Activated T-helper 17 cell treated with anti-CD3 and anti-CD28 coated beads, Interleukin-2, amount 50 U/mL, for 72 hours (primary cell): Measurements from ENCODE around the gene CRYZL1. TPM values are rescaled to one million over a fixed set of nuclear protein-coding genes. Genes with fewer than 3 reads are reported as not detected.
"Not testable (repeated sequence)": the region's sequence is repeated elsewhere in the genome, so short reads cannot be mapped to it uniquely, and the experiment has no call there.

ENCODE experiments used
- ATAC-seq: fragments of 150-1000 bp; cut with Tn5 transposase; replicated peaks from 2 replicates; pipeline ENCODE4 v1.10.0; 2021; ENCODE audit warnings: mild to moderate bottlenecking, moderate library complexity
- H3K27ac Mint-ChIP-seq: one replicate; pipeline ENCODE4 v1.8.0; 2022; ENCODE audit warnings: mixed read lengths
- H3K27me3 Mint-ChIP-seq: one replicate; pipeline ENCODE4 v1.8.0; 2022; ENCODE audit warnings: mixed read lengths
- H3K36me3 Mint-ChIP-seq: one replicate; pipeline ENCODE4 v1.8.0; 2022; ENCODE audit warnings: low read depth, mild to moderate bottlenecking, mixed read lengths
- H3K4me1 Mint-ChIP-seq: one replicate; pipeline ENCODE4 v1.8.0; 2022; ENCODE audit warnings: mixed read lengths
- H3K4me3 Mint-ChIP-seq: one replicate; pipeline ENCODE4 v1.8.0; 2022; ENCODE audit warnings: mild to moderate bottlenecking, mixed read lengths
- H3K9me3 Mint-ChIP-seq: one replicate; pipeline ENCODE4 v1.8.0; 2022; ENCODE audit warnings: mixed read lengths
- total RNA-seq, 2 donors: library from RNA; stranded (reverse); gene quantifications; one replicate each; pipeline ENCODE4 v1.2.3, GENCODE V29; 2022

Gene CRYZL1
- total RNA-seq, 2 donors from 2014 or later = 29.5 to 52.8 TPM

DNA sequence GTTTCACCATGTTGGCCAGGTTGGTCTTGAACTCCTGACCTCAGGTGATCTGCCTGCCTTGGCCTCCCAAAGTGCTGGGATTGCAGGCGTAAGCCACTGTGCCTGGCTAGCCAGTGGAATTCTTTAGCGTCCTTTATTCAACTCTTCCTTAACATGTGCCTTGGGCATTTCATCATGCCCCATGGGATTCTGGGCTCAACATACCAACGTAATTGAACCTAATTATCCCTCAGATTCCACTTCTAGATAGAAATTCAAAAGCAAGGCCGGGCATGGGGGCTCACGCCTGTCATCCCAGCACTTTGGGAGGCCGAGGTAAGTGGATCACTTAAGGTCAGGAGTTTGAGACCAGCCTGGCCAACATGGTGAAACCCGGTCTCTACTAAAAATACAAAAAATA is 15.4 kb downstream of the CRYZL1 start:
- H3K36me3 Mint-ChIP-seq = peaks cover 65% of the 10 kb centered on the region
- not testable (repeated sequence) for H3K27me3 Mint-ChIP-seq, H3K4me1 Mint-ChIP-seq, H3K9me3 Mint-ChIP-seq, H3K4me3 Mint-ChIP-seq, ATAC-seq, H3K27ac Mint-ChIP-seq

GRCh38 chr21:33622253-33622652 is 19.3 kb downstream of the CRYZL1 start:
- H3K9me3 Mint-ChIP-seq = no peaks in the 10 kb centered on the region
- ATAC-seq = no peak

GRCh38 chr21:33619726-33620125 is 21.8 kb downstream of the CRYZL1 start:
- no peak for ATAC-seq
- H3K4me3 Mint-ChIP-seq = no peak overlapping the region
- no peak overlapping the region for H3K27ac Mint-ChIP-seq
- H3K4me1 Mint-ChIP-seq = no peaks in the 10 kb centered on the region
- H3K27me3 Mint-ChIP-seq = no peaks in the 10 kb centered on the region
- H3K36me3 Mint-ChIP-seq = peaks cover 77% of the 10 kb centered on the region
- H3K9me3 Mint-ChIP-seq = no peaks in the 10 kb centered on the region

More at GRCh38 chr21:33622253-33622652, 19.3 kb downstream of the CRYZL1 start:
- Mint-ChIP-seq H3K36me3 (peaks cover 58% of the 10 kb centered on the region), H3K4me1 (no peaks in the 10 kb centered on the region), H3K27me3 (no peaks in the 10 kb centered on the region), H3K4me3 (no peak overlapping the region), H3K27ac (no peak overlapping the region)

- ATAC-seq = no peak
- H3K9me3 Mint-ChIP-seq = no peaks in the 10 kb centered on the region
- no peak overlapping the region for H3K4me3 Mint-ChIP-seq
- H3K27ac Mint-ChIP-seq = no peak overlapping the region
- H3K36me3 Mint-ChIP-seq = peaks cover 77% of the 10 kb centered on the region
- no peaks in the 10 kb centered on the region for H3K27me3 Mint-ChIP-seq
- H3K4me1 Mint-ChIP-seq = no peaks in the 10 kb centered on the region
Measured at GRCh38 chr21:33618407-33618806, 23.1 kb downstream of the CRYZL1 start.

- not testable (repeated sequence) for H3K4me1 Mint-ChIP-seq, ATAC-seq, H3K4me3 Mint-ChIP-seq, H3K27ac Mint-ChIP-seq, H3K27me3 Mint-ChIP-seq, H3K9me3 Mint-ChIP-seq
- H3K36me3 Mint-ChIP-seq = peaks cover 78% of the 10 kb centered on the region
Measured at GRCh38 chr21:33617565-33617964, 24.0 kb downstream of the CRYZL1 start.

- no peak overlapping the region for H3K4me3 Mint-ChIP-seq
- H3K36me3 Mint-ChIP-seq = peaks cover 64% of the 10 kb centered on the region
- no peaks in the 10 kb centered on the region for H3K9me3 Mint-ChIP-seq
- no peak overlapping the region for H3K27ac Mint-ChIP-seq
- no peaks in the 10 kb centered on the region for H3K27me3 Mint-ChIP-seq
- H3K4me1 Mint-ChIP-seq = no peaks in the 10 kb centered on the region
- no peak for ATAC-seq
Measured at GRCh38 chr21:33611006-33611744, 30.4 kb downstream of the CRYZL1 start.

GRCh38 chr21:33608559-33608958 is 33.0 kb downstream of the CRYZL1 start:
- Mint-ChIP-seq H3K4me3 (no peak overlapping the region), H3K27ac (peak overlapping the region; percentile 28)

GRCh38 chr21:33598051-33598450 is 43.5 kb downstream of the CRYZL1 start:
- no peaks in the 10 kb centered on the region for H3K4me1 Mint-ChIP-seq
- no peak overlapping the region for H3K27ac Mint-ChIP-seq
- H3K4me3 Mint-ChIP-seq = no peak overlapping the region
- ATAC-seq = no peak
- no peaks in the 10 kb centered on the region for H3K9me3 Mint-ChIP-seq
- H3K36me3 Mint-ChIP-seq = peaks cover 82% of the 10 kb centered on the region
- no peaks in the 10 kb centered on the region for H3K27me3 Mint-ChIP-seq

More at GRCh38 chr21:33608559-33608958, 33.0 kb downstream of the CRYZL1 start:
- no peak for ATAC-seq
- Mint-ChIP-seq H3K27me3 (no peaks in the 10 kb centered on the region), H3K9me3 (no peaks in the 10 kb centered on the region), H3K36me3 (peaks cover 52% of the 10 kb centered on the region), H3K4me1 (peaks cover 5% of the 10 kb centered on the region)

DNA sequence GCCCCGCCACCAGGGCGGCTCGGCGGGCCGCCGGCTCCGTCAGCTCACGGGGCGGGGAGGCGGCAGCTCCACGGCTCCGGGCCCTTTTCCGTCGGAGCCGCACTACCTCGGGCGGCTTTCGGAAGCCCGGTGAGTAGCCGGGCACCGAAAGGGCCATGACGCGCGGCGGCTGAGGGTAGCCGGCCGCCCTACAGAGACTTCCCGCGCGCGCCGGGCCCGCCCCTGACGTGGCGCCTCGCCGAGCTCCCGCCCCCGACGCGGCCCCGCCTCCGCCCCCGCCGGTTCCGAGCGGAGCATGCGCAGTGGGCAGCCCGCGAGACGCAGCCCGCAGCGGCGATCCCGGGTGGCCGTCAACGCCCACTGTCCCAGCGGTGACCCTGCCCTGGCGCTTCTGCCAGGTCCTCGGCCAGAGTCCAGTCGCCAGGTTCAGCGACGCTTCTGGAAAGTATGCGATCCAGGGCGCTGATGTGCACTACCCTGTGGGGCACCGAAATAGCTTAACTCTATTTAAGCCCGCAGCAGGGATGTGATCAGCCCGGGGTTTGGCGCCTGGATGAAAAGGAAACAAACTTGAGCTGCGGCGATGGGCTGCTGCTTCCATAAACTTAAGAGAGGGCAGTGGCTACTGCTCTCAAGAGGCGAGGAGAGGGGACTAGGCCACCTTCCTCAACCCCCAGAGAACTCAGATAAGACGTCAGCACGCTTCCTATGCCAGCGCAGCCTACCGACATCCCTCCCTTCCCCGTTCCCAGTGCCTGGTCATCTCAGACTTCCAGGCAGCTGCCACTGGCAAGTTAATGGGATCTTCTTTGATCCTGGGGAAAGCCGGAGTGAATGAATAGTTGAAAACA is 52.8 kb downstream of the CRYZL1 start, which contains the start of gene DONSON:
Gene DONSON, minus strand, starts transcription at position 200 of the 851 bp plus-strand sequence. Its CDS starts 43 bp downstream, at position 157.
- Mint-ChIP-seq H3K4me1 (peaks cover 11% of the 10 kb centered on the region), H3K9me3 (no peaks in the 10 kb centered on the region), H3K27ac (peak within 1 kb of the TSS; percentile 89), H3K4me3 (peak within 1 kb of the TSS; percentile 93), H3K27me3 (no peaks in the 10 kb centered on the region), H3K36me3 (peaks cover 37% of the 10 kb centered on the region)
- peak; percentile 98 for ATAC-seq

DNA sequence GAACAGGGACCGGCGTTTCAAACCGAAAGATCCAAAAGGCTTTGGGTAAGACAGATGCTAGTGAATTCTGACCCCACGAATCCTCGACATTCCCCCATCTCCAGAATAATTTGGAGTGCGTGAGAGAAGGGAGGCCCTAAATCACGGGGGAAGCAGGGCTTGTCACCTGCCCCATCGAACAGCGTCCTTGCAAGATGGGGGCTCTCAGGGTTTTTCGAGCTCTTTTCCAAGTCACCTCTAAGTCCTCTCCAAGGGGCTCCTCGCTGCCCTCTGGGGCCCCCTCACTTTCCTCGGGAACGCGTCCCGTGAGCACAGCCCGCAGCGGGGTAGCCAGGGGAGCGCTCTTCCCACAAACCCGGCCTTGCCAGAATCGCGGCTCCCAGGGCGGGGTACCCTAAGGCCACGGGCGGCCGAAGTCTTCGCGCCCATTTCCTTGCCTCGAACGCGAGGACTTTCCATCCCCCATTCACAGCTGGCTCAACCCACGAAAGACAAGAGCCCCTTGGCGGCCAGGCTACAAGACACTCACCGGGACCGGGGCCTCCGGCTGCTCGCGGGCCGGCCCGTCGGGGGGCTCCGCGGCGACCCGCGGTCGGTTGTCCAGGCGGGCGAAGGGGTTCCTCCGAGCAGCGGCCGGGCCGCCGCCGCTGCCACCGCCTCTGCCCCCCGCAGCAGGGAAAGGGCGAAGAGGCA is 53.6 kb downstream of the CRYZL1 start:
- H3K4me1 Mint-ChIP-seq = peaks cover 11% of the 10 kb centered on the region
- H3K27ac Mint-ChIP-seq = peak overlapping the region; percentile 83
- H3K36me3 Mint-ChIP-seq = peaks cover 37% of the 10 kb centered on the region
- H3K27me3 Mint-ChIP-seq = no peaks in the 10 kb centered on the region
- peak; percentile 20 for ATAC-seq
- H3K9me3 Mint-ChIP-seq = no peaks in the 10 kb centered on the region
- peak overlapping the region; percentile 93 for H3K4me3 Mint-ChIP-seq

DNA sequence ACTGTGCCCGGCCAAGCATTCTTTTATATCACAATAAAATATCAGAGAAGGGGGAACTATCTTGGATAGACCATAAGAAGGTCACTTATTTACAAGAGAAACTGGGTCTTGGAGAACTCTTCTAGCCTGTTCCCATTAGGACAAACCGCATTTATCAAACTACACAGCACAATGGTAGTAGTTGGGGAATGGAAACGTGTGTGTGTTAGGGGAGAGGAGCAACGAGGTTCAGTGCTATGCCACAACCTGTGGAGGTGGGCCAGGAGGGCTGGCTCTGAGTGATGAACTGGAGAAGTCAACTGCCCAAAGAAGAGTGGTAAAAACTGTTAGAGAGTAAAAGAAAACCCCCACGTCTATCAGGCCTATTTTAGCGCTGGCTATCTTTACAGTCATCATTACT is 54.6 kb downstream of the CRYZL1 start:
- peaks cover 47% of the 10 kb centered on the region for H3K36me3 Mint-ChIP-seq
- peaks cover 11% of the 10 kb centered on the region for H3K4me1 Mint-ChIP-seq
- H3K9me3 Mint-ChIP-seq = no peaks in the 10 kb centered on the region
- ATAC-seq = no peak
- peak overlapping the region; percentile 93 for H3K4me3 Mint-ChIP-seq
- no peaks in the 10 kb centered on the region for H3K27me3 Mint-ChIP-seq
- no peak overlapping the region for H3K27ac Mint-ChIP-seq

DNA sequence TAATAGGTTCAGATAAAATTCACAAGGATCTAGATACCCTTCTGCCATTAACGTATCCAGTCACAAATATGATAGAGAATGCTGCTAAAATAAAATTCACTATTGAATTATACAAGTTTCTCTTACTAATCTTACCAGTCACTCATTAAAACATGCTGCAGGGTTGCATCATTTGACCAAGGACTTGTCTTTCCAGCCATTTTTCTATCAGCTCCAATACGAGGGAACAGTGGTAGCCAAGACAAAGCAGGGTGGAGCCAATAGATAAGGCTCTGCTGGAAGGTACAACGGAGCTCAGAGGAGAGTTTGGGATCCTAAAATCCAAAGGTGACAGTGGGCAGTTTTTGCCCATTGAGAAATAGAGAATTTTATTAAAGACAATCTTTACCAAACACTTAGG is 57.1 kb downstream of the CRYZL1 start:
- H3K9me3 Mint-ChIP-seq = no peaks in the 10 kb centered on the region
- H3K27ac Mint-ChIP-seq = no peak overlapping the region
- no peak overlapping the region for H3K4me3 Mint-ChIP-seq
- H3K36me3 Mint-ChIP-seq = peaks cover 70% of the 10 kb centered on the region
- no peaks in the 10 kb centered on the region for H3K27me3 Mint-ChIP-seq
- peaks cover 11% of the 10 kb centered on the region for H3K4me1 Mint-ChIP-seq
- no peak for ATAC-seq

DNA sequence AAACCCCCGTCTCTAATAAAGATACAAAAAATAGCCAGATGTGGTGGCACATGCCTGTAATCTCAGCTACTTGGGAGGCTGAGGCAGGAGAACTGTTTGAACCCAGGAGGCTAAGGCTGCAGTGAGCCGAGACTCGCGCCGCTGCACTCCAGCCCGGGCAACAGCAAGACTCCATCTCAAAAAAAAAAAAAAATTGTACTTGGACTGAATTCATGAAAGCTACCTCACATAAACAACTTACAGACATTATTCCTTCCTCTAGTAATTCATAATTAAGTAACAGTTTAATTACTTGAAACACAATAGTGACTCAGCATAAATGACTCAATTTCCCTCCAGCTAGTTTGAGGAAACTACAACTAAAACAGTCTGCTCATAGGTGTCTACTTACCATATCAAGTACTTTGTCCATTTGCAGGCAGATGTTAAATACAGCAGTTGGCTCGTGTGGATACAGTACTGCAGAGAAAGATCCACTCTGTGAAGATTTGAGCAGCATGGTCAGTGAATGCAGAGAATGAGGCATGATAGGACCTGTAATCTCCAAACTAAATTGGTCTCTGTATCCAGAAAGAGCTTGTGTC is 62.5 kb downstream of the CRYZL1 start:
- Mint-ChIP-seq H3K36me3 (peaks cover 87% of the 10 kb centered on the region), H3K9me3 (no peaks in the 10 kb centered on the region), H3K4me3 (no peak overlapping the region), H3K27ac (peak overlapping the region; percentile 75), H3K27me3 (no peaks in the 10 kb centered on the region), H3K4me1 (peaks cover 5% of the 10 kb centered on the region)
- peak; percentile 43 for ATAC-seq

DNA sequence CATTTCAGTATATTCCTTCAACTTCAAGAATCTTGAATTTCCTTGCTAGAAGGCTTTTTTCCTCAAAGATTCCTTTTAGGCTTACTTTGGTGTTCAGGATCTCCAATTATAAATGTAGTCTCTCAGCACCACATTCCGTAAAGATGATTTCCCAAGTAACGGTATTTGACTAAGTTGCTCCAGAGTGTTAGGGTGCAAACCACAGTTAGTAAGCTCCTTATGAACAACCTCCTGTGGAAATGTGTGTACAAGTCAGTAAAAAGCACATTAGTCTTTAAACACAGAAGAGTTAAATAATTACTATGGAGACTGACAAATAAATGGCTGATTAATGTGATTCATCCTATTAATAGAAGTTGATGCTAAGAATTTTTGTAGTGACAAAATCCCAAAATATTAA is 63.3 kb downstream of the CRYZL1 start:
- peaks cover 95% of the 10 kb centered on the region for H3K36me3 Mint-ChIP-seq

More for the DNA sequence above, 63.3 kb downstream of the CRYZL1 start:
- ATAC-seq = no peak
- H3K4me3 Mint-ChIP-seq = no peak overlapping the region
- H3K27ac Mint-ChIP-seq = no peak overlapping the region
- no peaks in the 10 kb centered on the region for H3K27me3 Mint-ChIP-seq
- H3K9me3 Mint-ChIP-seq = no peaks in the 10 kb centered on the region
- H3K4me1 Mint-ChIP-seq = peaks cover 5% of the 10 kb centered on the region
